GM21737 (cell line): ENCODE measurements around the gene RPS6KA3.
A peak's percentile ranks its signal among the peaks of the same experiment; 100 is the strongest.
"Not testable (repeated sequence)": the region's sequence is repeated elsewhere in the genome, so short reads cannot be mapped to it uniquely, and the experiment has no call there.

Source experiments
- ATAC-seq: cut with Tn5 transposase; IDR thresholded peaks from one replicate; pipeline ENCODE4 v1.9.1; 2021; ENCODE audit warnings: mild to moderate bottlenecking, moderate library complexity; ENCODE audit not compliant: unreplicated experiment

Gene RPS6KA3

GRCh38 chrX:20265726-20266681 is 705 bp downstream of the RPS6KA3 start:
- ATAC-seq, result peak; percentile 16

DNA sequence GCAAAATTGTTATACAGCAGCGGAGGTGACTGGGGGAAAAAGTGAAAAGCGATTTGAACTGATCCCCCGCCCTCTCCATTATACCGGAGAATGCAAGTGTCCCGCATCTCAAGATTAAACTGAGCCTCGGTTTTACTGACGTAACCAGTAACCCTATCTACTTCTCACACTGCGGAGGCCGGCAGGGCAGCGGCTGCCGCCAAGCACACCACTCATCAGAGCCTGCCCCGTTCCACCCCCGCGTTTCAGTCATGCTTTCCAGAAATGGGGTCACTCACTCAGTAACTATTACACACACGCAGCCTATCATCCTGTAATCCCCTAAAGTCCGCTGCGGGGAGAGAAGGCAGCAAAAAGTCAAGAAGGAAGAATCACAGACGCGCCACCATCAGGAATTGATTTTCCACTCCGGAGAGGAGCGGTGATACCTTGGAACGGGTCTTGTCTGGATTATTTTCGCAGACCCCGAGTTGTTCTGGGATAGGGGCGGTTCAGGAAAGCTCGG is 1.4 kb downstream of the RPS6KA3 start:
- ATAC-seq, result peak; percentile 36

DNA sequence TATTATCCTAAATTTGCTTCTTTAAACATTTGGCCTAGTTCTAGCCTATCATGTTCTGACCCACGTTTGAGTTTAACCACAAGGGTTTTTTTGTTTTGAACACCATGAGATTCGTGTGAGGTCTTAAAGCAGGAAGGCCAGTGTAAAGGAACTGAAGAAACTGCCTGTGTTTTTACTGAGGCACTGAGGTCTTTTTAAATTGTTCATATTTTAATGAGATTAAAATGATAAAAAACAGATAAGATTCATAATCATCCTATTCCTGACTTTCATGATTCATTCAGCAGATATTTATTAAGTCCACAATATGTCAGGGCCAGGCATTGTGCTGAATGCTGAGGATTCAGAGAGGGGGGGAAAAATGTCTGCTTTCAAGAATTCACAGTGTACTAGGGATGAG is 3.2 kb downstream of the RPS6KA3 start:
- ATAC-seq, result no peak

DNA sequence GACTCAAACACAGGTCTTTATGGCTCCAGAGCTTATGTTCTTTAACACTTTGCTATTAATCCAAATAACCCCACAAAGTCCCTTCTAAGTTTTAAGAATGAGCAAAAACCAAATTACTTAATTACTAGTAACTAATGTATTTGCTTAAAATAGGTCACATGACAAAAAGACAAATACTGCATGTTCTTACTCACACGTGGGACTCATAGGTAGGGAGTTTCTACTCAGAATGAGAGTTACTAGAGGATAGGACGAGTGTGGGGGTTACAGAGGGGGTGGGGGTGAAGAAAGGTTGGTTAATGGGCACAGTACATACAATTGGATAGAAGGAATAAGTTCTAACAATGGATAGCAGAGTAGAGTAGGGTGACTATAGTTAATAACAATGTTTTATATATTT is 5.8 kb downstream of the RPS6KA3 start:
- no peak for ATAC-seq

- ATAC-seq, result no peak
These were observed 11.9 kb downstream of the RPS6KA3 start for GRCh38 chrX:20254712-20255299.

GRCh38 chrX:20253232-20253543 is 13.5 kb downstream of the RPS6KA3 start:
- no peak for ATAC-seq

DNA sequence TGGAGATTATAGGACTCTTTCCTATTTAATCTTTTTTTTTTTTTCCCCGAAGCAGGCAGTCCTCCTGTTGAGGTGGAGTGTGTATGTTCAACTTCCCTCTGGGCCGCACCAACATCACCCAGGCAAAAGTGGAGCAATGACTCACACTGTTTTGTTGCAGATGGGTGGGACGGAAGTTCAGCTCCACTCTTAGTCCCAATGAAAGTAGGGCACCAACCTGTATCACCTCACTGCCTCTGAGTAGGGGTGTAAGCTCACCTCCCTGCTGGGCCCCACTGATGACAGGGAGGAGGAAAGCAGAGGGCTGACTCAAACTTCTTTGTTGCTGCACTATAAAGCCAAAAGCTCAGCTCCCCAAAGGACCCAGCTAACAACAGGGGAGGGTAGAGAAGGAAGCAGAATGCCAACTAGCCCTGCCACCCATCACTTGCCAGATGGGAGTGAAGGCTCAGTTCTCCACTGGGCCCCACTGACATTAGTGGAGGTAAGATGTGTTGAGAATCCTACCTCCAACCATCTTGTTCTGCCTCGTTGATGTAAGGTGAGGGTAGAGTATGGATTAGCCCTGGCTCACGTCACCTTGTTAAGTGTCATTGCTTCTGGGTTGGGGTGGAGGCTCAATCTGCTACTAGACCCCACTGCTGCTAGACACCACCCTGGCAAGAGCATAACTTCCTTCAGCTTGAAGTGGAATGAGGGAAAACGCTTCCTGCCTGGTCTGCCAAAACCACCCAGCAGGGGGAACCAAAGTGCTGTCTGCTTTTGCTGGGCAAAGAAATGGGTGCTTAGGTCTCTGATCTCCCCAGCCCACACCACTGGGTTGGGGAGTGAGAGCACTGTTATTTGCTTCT is 14.1 kb downstream of the RPS6KA3 start:
- ATAC-seq, result no peak

DNA sequence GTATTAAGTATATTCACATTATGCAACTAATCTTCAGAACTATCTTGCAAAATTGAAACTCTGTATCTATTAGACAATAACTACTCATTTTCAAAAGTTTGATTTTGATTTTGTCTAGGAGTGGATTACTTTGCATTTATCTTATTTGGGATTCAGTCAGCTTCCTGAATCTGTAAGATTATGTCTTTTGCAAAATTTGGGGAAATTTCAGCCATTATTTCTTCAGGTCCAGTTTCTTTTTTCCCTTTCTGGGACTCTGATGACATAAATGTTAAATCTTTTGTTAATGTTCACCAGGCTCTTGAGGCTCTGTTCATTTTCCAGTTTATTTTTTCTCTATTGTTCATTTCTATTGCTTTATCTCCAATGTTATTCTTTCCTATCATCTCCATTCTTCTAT is 15.0 kb downstream of the RPS6KA3 start:
- no peak for ATAC-seq

DNA sequence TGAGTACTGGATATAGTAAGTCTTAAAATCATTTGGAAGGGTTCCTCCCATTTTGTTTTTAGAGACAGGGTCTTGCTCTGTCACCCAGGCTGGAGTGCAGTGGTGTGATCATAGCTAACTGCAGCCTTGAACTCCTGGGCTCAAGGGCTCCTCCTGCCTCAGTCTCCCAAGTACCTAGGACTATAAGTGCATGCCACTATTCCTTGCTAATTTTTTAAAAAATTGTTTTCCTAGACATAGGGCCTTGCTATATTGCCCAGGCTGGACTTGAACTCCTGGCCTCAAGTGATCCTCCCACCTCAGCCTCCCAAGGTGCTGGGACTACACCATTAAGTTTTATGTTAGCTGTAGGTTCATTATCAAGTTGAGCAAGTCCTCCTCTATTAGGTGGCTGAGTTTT is 16.6 kb downstream of the RPS6KA3 start:
- ATAC-seq, result not testable (repeated sequence)

- no peak for ATAC-seq
These were observed 18.0 kb downstream of the RPS6KA3 start for GRCh38 chrX:20248592-20249192.

DNA sequence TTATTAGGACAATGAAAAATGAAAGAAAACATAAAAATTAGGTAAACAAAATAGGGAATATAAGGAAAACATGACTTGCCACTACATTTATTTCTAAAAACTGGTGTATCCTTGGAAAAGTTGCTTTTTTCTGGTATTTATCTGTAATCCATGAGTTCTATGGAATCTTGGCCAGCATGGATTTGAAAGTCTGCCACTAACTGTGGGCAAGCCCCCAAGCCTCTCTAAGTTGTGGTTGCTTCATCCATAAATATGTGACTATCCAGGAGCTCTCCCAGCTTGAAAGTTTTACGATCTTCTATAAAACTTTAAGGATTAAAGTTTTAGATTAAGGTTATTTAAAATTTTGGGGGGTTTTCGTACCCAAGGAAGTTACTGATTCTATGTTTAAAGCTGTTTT is 21.8 kb downstream of the RPS6KA3 start:
- ATAC-seq, result no peak

- no peak for ATAC-seq
These were observed 26.5 kb downstream of the RPS6KA3 start for GRCh38 chrX:20240201-20240600.

DNA sequence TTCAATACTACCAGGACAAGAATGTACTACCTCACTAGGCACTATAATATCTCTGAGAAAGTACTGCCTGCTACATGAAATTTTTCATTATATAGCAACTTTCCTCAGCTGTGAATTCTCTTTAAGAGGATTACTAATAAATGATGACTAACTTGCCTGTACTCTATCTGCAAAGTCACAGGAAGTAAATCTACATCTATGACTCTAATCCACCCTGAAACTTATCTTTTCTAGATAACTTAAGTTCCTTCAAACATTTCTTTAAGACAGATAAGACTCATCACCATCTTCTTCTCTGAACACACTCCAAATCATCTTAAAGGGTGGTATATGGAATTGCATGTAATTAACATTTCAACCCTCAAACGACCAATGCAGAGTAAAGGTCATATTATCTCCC is 28.8 kb downstream of the RPS6KA3 start:
- ATAC-seq, result no peak

DNA sequence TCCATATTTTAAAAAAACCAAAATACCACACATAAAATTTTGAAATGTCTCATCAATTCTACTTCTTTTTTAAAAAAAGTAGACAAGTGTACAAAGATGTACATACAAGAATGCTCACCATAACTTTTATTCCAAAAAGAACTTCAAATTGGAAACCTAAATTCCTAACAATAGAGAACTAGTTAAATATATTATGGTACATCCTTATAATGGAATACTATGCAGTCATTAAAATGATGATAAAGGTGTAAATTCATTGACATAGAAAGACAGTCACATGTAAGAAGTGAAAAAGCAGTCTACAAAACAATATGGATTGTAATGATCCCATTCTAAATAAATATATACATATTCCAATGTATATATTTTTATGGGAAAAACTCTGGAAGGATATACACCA is 31.0 kb downstream of the RPS6KA3 start:
- no peak for ATAC-seq

DNA sequence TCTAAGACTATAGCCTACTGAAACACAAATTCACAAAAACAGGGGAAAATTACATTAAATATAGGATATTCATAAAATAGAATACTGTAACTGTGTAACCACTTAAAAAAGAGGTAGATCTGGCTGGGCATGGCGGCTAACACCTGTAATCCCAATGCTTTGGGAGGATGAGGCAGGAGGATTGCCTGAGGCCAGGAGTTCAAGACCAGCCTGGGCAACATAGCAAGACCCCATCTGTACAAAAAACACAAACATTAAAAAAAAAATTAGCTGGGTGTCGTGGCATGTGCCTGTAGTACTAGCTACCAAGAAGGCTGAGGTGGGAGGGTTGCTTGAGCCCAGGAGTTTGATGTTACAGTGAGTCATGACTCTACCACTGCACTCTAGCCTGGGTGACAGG is 33.4 kb downstream of the RPS6KA3 start:
- ATAC-seq, result no peak

DNA sequence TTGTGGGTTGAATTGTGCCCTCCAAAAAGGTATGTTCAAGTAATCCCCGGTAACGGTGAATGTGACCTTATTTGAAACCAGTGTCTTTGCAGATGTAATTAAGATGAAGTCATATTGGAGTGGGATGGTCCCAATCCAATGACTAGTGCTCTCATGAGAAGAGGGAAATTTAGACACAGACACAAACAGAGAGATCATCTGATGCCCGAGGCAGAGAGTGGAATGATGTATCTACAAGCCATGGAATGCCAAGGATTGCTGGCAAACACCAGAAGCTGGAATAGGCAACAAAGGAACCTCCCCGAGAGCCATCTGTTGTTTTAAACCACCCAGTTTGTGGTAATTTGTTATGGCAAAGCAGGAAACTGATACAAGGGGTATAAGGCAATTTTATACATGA is 35.1 kb downstream of the RPS6KA3 start:
- ATAC-seq, result no peak

DNA sequence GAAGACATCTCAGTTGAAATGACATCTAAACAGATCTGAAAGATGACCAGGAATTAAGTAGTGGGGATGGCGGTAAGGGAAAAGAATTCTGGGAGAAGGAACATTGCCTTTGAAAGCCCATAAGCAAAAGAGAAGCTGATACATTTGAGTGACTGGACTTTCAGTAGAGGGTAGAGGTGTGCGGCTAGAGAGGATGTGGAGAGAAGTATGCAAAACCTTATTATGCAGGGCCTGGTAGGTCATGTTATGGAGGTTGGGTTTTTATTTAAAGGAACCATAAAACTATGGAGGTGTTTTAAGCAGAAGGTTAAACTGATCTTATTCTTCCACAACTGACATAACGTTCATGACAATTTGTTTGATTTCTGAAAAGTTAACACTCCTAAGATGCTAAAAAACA is 36.3 kb downstream of the RPS6KA3 start:
- ATAC-seq, result no peak

DNA sequence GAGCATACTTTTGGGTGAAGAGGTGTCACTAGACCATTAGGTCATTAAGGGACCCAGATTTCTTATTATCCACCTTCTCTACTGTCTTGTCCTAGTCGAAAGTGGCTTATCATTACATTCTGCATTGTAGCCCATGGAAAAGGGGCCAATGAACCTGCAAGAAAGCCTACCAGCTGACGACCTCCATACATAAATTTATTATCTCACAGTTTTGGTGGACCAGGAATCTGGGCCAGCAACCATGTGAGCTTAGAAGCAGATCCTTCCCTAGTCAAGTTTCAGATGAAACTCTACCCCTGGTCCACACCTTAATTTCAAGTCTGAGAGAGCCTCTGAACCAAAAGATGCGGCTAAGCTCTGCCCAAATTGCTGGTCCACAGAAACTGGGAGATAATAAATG is 37.6 kb downstream of the RPS6KA3 start:
- no peak for ATAC-seq

DNA sequence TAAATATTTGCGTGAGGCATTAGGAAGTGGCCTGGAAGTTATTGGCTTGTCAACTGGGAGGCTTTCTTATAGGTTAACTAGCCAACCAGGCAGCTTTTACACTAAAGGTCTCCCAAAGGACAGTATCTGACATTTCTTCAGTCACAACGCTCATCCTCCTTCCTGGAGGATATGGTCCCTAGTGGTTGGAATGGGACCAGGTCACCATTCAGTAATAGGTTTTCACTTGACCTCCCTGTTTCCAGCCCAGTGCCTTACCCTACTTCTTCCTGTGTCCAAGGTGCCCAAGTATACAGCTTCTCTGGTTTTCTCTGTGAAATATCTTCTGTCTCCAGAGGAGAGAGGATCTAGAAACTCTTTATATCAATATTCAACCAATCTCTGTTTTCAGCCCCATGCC is 38.5 kb downstream of the RPS6KA3 start:
- ATAC-seq, result no peak

- ATAC-seq, result no peak
These were observed 39.6 kb downstream of the RPS6KA3 start for GRCh38 chrX:20227116-20227515.

DNA sequence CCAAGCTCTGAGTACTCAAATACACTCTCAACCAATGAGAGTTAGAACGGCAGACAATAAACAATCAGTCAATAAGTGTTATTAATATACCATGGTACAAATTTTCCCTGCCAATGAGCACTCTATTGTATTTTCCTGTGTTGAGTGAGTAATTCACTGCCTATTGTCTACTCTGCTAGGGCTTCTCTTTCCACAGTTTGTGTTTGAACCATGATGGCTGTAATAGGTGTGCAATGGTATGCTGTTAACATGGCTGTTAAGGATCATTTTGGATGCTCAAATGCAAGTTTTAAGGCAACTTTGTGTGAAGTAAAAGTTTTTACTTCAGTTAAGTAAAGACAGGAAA is 41.2 kb downstream of the RPS6KA3 start:
- ATAC-seq, result no peak
